KMS-11 (cell line): Measurements from ENCODE around the gene PBX2.

Experiments used
- H2AFZ ChIP-seq: fragments of 200-600 bp; sonication (generic); 2 replicates; pipeline ENCODE4 v1.6.1; 2016; ENCODE audit warnings: antibody characterized with exemption, mixed run types, low read depth
- H3K27ac ChIP-seq: fragments of 200-600 bp; sonication (generic); 2 replicates; pipeline ENCODE4 v1.6.1; 2016; ENCODE audit warnings: mild to moderate bottlenecking, mixed run types
- H3K27me3 ChIP-seq: fragments of 200-600 bp; sonication (generic); 2 replicates; pipeline ENCODE4 v1.6.1; 2017; ENCODE audit warnings: mild to moderate bottlenecking, low read depth, mixed run types, moderate library complexity; ENCODE audit not compliant: insufficient read depth
- H3K36me3 ChIP-seq: fragments of 200-600 bp; sonication (generic); 2 replicates; pipeline ENCODE4 v1.6.1; 2017; ENCODE audit warnings: mild to moderate bottlenecking, mixed run types; ENCODE audit not compliant: insufficient read depth
- H3K4me1 ChIP-seq: fragments of 200-600 bp; sonication (generic); 2 replicates; pipeline ENCODE4 v1.6.1; 2016; ENCODE audit warnings: mild to moderate bottlenecking, low read depth, mixed run types; ENCODE audit not compliant: poor library complexity, severe bottlenecking
- H3K4me2 ChIP-seq: fragments of 200-600 bp; sonication (generic); 2 replicates; pipeline ENCODE4 v1.7.0; 2016; ENCODE audit warnings: mild to moderate bottlenecking, mixed run types
- H3K4me3 ChIP-seq: fragments of 200-600 bp; sonication (generic); IDR thresholded peaks from 2 replicates; pipeline ENCODE4 v1.6.1; 2017; ENCODE audit warnings: low read depth, low read length, mixed read lengths; ENCODE audit not compliant: insufficient read depth
- H3K79me2 ChIP-seq: fragments of 200-600 bp; sonication (generic); 2 replicates; pipeline ENCODE4 v1.6.1; 2016; ENCODE audit warnings: low read depth, mixed run types; ENCODE audit not compliant: insufficient read depth
- H3K9ac ChIP-seq: fragments of 200-600 bp; sonication (generic); 2 replicates; pipeline ENCODE4 v1.6.1; 2016; ENCODE audit warnings: mild to moderate bottlenecking, mixed run types
- H4K20me1 ChIP-seq: fragments of 200-600 bp; sonication (generic); 2 replicates; pipeline ENCODE4 v1.6.1; 2016; ENCODE audit warnings: mild to moderate bottlenecking, mixed run types; ENCODE audit not compliant: insufficient read depth
- TF ChIP-seq, protein P1 (sequence below): fragments of 200-600 bp; sonication (generic); conservative IDR thresholded peaks from 2 replicates; pipeline ENCODE4 v1.6.1; 2017; ENCODE audit warnings: low read depth, mild to moderate bottlenecking, antibody characterized with exemption, low read length, moderate library complexity, mixed read lengths

Gene PBX2

DNA sequence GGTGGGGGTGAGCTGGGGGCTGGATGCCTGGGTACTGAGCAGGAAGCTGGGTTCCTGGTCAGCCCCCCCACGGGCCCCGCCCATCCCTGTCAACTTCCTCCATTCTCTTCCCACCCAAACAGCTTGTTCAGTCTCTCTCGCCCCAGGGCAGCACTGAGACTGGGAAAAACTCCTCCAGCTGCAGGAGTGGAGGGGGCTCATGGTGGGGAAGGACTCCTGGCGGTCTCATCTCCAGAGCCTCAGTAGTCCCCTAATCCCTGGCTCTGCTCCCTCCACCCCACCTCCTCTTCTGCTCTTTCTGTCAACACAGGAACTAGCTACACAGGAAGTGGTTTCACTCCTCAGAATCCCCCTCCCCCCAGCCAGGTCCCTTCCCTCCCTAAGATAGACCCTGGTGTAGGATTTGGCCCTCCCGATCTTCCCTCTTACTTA is 2.6 kb upstream of the PBX2 start, which contains the start of gene GPSM3:
GPSM3 (minus strand) TSS at position 36 of the 432 bp plus-strand sequence. CDS start 130 bp downstream, outside the sequence.
- Histone ChIP-seq H3K27ac (no peak within 1 kb of the TSS), H3K79me2 (peaks cover 11% of the 10 kb centered on the region), H3K9ac (peak within 1 kb of the TSS; percentile 18; the same call in 1 of the 2 replicates), H2AFZ (peak within 1 kb of the TSS; percentile 47; the same call in 1 of the 2 replicates), H3K27me3 (no peaks in the 10 kb centered on the region), H3K36me3 (no peaks in the 10 kb centered on the region), H4K20me1 (no peaks in the 10 kb centered on the region), H3K4me3 (no peak within 1 kb of the TSS), H3K4me1 (peaks cover 66% of the 10 kb centered on the region), H3K4me2 (peak within 1 kb of the TSS; percentile 71)
- TF ChIP-seq, protein P1, sequence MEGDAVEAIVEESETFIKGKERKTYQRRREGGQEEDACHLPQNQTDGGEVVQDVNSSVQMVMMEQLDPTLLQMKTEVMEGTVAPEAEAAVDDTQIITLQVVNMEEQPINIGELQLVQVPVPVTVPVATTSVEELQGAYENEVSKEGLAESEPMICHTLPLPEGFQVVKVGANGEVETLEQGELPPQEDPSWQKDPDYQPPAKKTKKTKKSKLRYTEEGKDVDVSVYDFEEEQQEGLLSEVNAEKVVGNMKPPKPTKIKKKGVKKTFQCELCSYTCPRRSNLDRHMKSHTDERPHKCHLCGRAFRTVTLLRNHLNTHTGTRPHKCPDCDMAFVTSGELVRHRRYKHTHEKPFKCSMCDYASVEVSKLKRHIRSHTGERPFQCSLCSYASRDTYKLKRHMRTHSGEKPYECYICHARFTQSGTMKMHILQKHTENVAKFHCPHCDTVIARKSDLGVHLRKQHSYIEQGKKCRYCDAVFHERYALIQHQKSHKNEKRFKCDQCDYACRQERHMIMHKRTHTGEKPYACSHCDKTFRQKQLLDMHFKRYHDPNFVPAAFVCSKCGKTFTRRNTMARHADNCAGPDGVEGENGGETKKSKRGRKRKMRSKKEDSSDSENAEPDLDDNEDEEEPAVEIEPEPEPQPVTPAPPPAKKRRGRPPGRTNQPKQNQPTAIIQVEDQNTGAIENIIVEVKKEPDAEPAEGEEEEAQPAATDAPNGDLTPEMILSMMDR, result no peak

DNA sequence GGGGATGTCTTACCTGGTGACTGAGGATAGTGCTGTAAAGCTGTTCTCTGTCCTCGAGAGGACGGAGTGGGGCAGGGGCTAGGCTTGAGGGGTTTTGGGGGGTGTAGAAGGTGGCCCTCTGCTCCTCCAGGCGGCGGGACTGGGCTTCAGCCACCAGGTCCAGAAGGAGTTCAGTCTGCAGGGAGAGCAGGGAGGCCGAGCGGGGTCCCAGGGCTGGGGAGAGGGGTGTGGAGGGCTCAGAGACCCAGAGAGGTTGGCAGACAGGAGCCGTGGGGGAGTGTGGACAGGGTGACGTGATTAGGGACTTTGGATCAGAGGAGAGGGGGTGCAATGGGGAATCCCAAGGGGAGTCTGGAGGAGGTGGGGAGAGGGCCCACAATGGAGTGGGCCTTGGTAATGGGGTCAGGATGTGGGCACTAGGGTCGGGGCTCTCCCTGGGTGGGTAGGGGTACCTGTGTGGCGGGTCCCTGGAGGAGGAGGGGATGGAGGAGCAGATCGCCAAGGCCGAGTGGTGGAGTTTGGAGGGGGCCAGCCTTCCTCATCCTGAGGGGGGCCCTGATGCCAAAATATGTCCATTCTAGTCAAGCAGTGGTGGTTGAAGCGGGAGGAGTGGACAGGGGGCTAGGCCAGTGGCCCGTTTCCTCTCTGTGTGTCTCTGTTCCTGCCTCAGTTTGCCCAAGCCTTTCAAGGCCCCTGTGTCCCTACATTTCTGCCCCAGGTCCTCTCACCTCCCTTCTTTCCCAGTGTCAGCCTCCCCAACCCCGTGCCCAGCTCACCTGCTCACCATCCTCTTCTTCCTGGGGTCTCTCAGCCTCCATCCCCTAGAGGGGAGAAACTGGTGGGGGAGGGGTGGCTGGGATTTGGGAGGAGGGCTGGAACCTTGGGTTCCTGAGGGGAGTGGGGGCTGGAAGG is 1.9 kb upstream of the PBX2 start:
- Histone ChIP-seq H3K27me3 (no peaks in the 10 kb centered on the region), H3K4me3 (no peak overlapping the region), H3K9ac (peak overlapping the region; percentile 18; the same call in 1 of the 2 replicates), H4K20me1 (no peaks in the 10 kb centered on the region), H3K4me2 (peak overlapping the region; percentile 71), H3K36me3 (no peaks in the 10 kb centered on the region), H2AFZ (peak overlapping the region; percentile 47; the same call in 1 of the 2 replicates), H3K4me1 (peaks cover 59% of the 10 kb centered on the region), H3K27ac (no peak overlapping the region), H3K79me2 (peaks cover 11% of the 10 kb centered on the region)
- TF ChIP-seq, protein P1, result no peak

DNA sequence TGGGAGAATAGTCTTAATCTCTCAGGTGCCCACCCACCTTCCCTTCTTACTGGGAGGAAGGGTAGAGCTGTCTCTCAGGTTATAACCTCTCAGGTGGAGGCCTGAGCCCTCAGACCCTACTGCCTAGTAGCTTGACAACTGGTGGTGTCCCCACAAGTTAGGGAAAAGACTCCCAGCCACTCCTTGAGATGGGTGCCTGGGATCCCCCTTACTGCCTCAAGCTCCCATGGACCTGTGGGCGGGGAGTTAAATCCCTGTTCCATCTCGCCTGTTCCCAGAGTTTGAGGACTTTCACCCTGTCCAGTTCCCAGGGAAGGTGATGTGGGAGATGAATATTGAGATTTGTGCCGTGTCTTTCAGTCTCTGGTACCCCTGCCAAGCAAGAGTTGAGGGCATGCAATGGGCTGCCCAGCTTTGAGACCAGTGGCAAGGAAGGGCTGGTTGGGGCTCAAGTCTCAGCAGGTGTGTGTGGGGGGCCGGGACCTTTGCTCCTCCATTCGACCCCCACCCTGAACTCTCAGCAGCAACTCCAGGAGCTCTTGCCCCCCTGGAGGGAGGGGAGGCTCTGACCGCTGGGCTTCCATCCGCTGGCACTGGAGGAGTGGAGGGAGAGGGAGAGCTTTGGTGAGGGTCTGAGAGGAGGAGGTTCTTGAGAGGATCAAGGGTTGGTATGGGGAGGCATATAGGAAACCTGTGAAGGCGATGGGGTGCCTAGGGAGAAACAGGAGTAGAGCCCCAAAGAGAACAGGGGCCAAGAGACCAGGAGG is 1.1 kb upstream of the PBX2 start:
- Histone ChIP-seq H3K79me2 (peaks cover 11% of the 10 kb centered on the region), H3K4me2 (peak overlapping the region; percentile 78; the same call in 1 of the 2 replicates), H2AFZ (no peak overlapping the region), H3K36me3 (no peaks in the 10 kb centered on the region), H3K4me3 (no peak overlapping the region), H3K9ac (no peak overlapping the region; the same call in 1 of the 2 replicates), H3K27me3 (no peaks in the 10 kb centered on the region), H3K27ac (0 out of 2 replicates have a peak overlapping the region, but pooled peaks have one; percentile 15), H3K4me1 (peaks cover 53% of the 10 kb centered on the region), H4K20me1 (no peaks in the 10 kb centered on the region)
- TF ChIP-seq, protein P1, result no peak

DNA sequence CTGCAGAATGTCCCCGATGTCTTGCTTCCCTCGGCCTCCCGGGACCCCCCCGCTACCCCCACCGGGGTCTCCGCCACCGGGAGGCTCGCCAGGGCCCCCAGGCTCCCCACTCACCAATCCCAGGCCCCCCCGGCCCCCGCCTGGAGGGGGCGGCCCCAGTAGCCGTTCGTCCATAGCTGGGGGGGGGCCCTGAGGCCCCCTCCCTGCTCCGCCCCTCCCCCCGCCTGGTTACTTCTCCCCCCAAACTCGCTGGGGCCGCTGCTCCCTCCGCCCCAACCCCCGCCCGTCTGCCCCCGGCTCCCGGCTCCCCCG is 304 bp downstream of the PBX2 start:
- Histone ChIP-seq H3K4me2 (peak overlapping the region; percentile 88), H2AFZ (no peak overlapping the region), H3K4me3 (no peak overlapping the region), H3K27me3 (no peaks in the 10 kb centered on the region), H4K20me1 (no peaks in the 10 kb centered on the region), H3K79me2 (peaks cover 11% of the 10 kb centered on the region), H3K36me3 (no peaks in the 10 kb centered on the region), H3K4me1 (peaks cover 47% of the 10 kb centered on the region), H3K9ac (peak overlapping the region; percentile 73), H3K27ac (peak overlapping the region; percentile 69)
- TF ChIP-seq, protein P1, result no peak
